T-helper 22 cell (primary cell): ENCODE results near the gene RFC3.

Source experiments
- DNase-seq: peaks from one replicate; pipeline ENCODE4 v3.0.0-alpha.2; 2020; ENCODE audit warnings: low read depth

RFC3 gene

DNA sequence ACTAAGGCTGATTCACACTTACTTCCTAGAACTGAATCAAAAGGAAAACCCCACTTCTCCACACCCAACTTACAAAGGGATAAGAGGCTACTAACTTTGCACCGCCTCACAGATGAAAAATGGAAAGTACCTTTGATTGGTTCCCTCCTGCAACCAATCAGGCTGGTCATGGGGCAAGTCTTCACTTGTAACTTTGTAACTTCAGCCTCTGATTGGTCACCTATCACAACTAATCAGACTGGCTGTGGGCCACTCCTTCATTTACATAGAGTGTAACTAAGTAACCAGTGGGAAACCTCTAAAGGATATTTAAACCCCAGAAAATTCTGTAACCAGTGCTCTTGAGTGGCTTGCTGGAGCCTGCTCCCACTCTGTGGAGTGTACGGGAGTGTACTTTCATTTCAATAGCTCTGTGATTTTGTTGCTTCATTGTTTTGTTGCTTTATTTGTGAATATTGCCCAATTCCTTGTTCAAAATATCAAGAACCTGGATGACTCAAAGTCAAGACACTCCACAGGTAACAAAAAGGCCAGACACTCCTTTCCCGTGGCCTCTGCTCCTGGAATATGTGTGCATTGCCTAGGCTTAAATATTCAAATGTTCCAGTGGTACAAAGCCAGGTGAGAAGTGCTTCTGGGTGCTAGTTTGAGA, 50.5 kb downstream of the RFC3 start:
- no peak for DNase-seq

GRCh38 chr13:33869005-33869404, 51.1 kb downstream of the RFC3 start:
- DNase-seq: no peak

GRCh38 chr13:33870046-33870668, 52.2 kb downstream of the RFC3 start:
- no peak for DNase-seq

DNA sequence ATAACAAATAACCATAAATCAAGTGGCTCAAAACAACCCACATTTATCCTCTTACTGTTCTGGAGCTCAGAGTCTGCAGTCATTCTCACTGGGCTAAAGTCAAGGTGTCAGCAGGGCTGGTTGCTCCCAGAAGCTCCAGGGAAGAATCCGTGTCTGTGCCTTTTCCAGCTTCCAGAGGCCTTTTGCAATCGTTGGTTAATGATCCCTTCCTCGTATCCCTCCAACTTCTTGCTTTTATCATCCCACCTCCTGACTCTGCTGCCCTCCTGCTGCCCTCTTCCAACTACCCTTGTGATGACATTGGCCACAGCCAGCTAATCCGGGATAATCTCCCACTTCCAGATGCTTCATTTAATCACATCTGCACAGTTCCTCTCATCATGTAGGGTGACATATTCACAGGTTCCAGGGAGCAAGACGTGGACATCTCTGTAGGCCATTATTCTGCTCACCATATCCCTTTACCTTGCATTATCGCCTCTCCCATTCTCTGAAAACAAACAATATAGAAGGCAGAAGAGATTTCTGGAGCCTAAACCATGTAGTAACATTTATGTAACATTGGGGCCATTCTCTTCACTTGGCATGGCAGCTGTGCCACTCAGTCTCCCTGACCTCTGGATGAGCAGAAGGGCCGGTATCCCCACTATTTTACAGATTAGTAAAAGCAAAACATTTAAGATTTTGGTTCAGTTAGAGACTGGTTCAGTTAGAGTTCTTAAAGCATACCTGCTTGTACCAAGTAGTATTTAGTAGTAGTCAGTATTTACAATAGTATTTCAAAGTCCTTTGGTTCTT, 53.5 kb downstream of the RFC3 start:
- DNase-seq: no peak

DNA sequence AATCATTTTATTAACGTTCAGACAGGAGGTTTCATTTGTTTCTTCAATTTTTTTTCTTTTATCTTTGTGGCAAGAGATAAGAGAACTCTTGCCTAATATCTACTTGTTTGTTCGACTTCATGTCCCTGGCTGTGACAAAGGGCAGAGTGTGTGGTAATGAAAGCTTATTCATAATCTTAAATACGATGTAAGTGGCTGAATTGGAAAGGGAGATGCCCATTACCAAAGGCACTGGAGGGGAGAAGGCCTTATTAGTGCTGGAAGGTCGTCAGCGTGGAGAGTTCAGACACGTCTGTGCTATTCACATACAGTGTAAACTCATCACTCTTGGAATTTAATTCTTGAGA, 54.0 kb downstream of the RFC3 start:
- DNase-seq: no peak

DNA sequence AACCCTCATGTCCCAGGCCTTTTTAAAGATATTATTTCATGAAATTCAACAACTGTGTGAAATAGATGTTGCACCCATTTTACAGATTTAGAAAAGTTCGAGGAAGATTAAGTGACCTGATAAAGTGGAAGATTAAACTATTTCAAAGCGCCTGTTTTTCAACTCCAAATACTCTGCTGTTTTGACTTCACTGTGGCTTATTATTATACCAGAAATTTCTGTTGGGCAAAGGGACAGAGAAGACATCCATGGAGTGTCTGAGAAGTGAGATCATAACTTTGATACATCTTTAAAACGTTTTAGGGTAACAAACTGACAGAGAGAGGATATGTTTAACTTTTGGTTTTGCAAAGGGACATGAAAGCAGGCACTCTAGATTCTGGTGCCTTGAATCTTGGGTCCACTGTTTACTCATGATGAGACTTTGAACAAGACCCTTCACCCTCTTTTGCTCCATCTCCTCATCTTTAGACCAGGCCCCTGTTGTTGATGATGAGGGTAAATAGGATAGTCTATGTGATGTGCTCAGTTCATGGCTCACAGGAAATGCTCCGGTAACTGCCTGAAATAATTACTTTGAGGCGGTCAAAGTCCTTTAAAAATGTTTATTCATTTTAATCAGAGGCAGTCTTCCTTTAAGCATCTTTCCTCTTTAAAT, 55.4 kb downstream of the RFC3 start:
- no peak for DNase-seq

- DNase-seq: no peak
Observed at GRCh38 chr13:33874871-33875270, 56.9 kb downstream of the RFC3 start.

- no peak for DNase-seq
Observed at GRCh38 chr13:33875618-33876401, 57.9 kb downstream of the RFC3 start.

DNA sequence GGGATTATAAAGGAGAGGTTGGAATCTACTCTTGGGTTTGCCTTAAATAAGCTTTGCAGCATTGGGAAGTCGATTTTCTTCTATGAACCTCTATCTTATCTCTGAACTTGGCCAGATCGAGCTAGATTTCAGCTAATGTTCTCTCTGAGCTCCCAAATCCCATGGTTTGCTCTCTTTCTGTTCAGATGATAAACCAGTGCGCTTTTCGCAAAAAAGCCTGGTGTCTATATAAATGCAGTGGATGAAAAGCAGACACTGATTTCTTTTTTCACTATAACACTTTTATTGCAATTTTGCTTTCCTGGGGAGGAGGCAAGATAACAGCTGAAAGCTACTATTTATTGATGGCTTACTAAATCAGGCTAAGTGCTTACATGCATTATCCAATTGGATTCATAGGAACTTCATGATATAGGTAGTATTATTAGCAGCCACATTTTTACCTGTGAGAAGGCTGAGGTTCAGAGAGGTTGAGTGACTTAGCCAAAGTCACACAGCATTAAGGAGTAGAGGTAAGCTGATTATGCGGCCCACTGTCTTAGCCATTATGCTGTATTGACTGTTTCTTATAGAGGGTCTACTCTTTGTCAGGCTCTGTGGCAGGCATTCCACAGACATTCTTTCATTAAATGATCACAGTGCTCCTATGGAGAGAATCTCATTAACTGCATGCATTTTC, 58.9 kb downstream of the RFC3 start:
- DNase-seq: no peak

DNA sequence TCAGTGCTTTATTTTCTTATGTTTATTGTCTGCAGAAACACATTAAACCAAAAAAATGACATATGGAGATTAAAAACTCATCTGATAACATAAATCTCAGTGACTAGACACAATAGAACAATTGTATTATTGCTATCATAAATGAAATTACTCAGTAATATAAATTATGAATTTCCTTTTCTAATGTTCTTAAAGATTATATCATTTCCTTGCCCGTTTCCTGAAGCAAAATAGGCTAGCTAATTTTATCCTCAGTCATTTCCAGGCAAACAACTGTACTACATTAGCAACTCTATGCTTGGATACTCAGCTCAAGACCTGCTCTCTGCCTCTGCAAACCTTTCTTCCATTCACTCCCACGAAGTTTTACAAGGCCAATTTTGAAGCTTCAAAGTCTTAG, 61.2 kb downstream of the RFC3 start:
- DNase-seq: no peak

DNA sequence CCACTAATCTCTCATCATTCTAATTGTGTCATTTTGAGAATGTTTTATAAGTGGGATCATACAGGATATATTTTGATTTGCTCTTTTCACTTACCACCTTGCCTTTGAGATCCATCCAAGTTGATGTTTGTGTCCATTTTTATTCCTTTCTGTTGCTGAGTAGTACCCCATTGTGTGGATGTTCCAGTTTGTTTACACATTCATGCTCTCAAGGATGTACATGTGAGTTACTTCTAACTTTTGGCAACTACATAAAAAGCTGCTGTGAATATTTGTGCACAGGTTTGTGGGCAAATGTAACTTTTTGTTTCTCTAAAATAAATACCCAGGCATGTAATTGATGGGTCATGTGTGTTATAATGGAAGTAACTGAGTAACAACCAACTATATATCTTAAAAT, 64.9 kb downstream of the RFC3 start:
- DNase-seq: no peak

DNA sequence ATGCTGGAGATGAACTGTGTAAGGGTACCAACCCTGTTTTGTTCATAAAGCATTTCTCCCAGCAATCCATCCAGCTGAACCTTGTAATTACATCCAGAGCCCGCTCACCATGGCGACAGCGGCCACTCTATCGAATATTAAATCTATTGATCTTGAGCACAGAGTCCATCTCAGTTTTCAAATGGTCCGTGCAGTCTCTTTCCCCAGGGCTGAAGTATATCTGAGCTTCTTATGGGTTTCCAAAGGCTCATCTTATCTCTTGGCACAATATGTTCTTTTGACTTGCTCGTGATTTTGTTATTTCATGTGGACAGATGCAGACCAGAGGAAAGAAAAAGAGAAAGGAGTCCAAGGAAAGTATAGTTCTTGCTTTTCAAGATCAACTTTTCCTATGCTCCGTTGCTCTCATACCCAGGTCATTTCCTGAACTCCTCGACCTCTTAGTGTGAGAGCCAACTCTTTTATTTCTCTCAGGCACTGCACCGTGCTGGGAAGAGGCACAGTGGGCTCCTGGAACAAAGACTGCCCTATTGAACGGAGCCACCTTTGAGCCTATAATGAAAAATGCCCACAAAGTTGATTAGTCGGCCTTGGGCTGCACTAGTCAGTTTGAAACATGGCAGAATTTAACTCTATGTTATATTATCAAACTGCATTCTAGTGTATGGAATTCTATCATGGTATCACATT, 66.7 kb downstream of the RFC3 start:
- DNase-seq: no peak
